Chondrocyte (in vitro differentiated cells): ENCODE results near the gene NKD1. TPM values are rescaled to one million over a fixed set of nuclear protein-coding genes. Genes with fewer than 3 reads are reported as not detected.

Experiments used
- DNase-seq: peaks from one replicate; pipeline ENCODE4 v3.0.0; 2021; ENCODE audit warnings: mixed read lengths, low spot score
- H3K27ac Mint-ChIP-seq: one replicate; pipeline ENCODE4 v1.8.0; 2021; ENCODE audit warnings: mild to moderate bottlenecking, moderate library complexity, mixed read lengths; ENCODE audit not compliant: unreplicated experiment
- H3K27me3 Mint-ChIP-seq: 2 replicates; pipeline ENCODE4 v1.8.0; 2021; ENCODE audit warnings: low read depth, mixed read lengths
- H3K36me3 Mint-ChIP-seq: 2 replicates; pipeline ENCODE4 v1.8.0; 2021; ENCODE audit warnings: low read depth, mixed read lengths
- H3K4me1 Mint-ChIP-seq: 2 replicates; pipeline ENCODE4 v1.8.0; 2021; ENCODE audit warnings: low read depth, mild to moderate bottlenecking, mixed read lengths
- H3K4me3 Mint-ChIP-seq: one replicate; pipeline ENCODE4 v1.8.0; 2021; ENCODE audit warnings: mild to moderate bottlenecking, moderate library complexity, mixed read lengths; ENCODE audit not compliant: unreplicated experiment
- H3K9me3 Mint-ChIP-seq: 2 replicates; pipeline ENCODE4 v1.8.0; 2021; ENCODE audit warnings: low read depth, mixed read lengths
- CTCF ChIP-seq: fragments of 200-600 bp; sonication (generic); IDR thresholded peaks from 2 replicates; pipeline ENCODE4 v1.5.0; 2021; ENCODE audit warnings: antibody characterized with exemption, mild to moderate bottlenecking, moderate library complexity
- total RNA-seq: library from RNA; stranded (reverse); gene quantifications from 3 replicates; pipeline ENCODE4 v1.2.1, GENCODE V29; 2021

NKD1 gene
- total RNA-seq, 1 donor from 2014 or later, result 8.0 TPM

- Mint-ChIP-seq H3K9me3 (no peaks in the 10 kb centered on the region), H3K27ac (no peak overlapping the region), H3K4me1 (peaks cover 20% of the 10 kb centered on the region), H3K27me3 (peaks cover 25% of the 10 kb centered on the region), H3K36me3 (peaks cover 4% of the 10 kb centered on the region), H3K4me3 (peak overlapping the region; percentile 62)
- no peak for DNase-seq
- no peak for TF ChIP-seq CTCF
Observed at GRCh38 chr16:50550035-50550434, 1.8 kb downstream of the NKD1 start.

GRCh38 chr16:50550866-50551641 lies 2.9 kb downstream of the NKD1 start:
- Mint-ChIP-seq H3K36me3 (peaks cover 4% of the 10 kb centered on the region), H3K4me1 (peaks cover 20% of the 10 kb centered on the region), H3K27me3 (peaks cover 15% of the 10 kb centered on the region), H3K27ac (no peak overlapping the region), H3K9me3 (no peaks in the 10 kb centered on the region), H3K4me3 (no peak overlapping the region)
- no peak for TF ChIP-seq CTCF
- no peak for DNase-seq

- no peak for TF ChIP-seq CTCF
- Mint-ChIP-seq H3K36me3 (peaks cover 5% of the 10 kb centered on the region), H3K27ac (no peak overlapping the region), H3K4me3 (no peak overlapping the region), H3K9me3 (peaks cover 3% of the 10 kb centered on the region), H3K4me1 (peaks cover 16% of the 10 kb centered on the region), H3K27me3 (peaks cover 12% of the 10 kb centered on the region)
- no peak for DNase-seq
Observed at GRCh38 chr16:50552476-50553101, 4.4 kb downstream of the NKD1 start.

- Mint-ChIP-seq H3K4me1 (peaks cover 16% of the 10 kb centered on the region), H3K9me3 (peaks cover 3% of the 10 kb centered on the region), H3K4me3 (no peak overlapping the region), H3K27ac (no peak overlapping the region), H3K27me3 (peaks cover 12% of the 10 kb centered on the region), H3K36me3 (peaks cover 5% of the 10 kb centered on the region)
- no peak for TF ChIP-seq CTCF
- DNase-seq, result no peak
Observed at GRCh38 chr16:50553182-50553710, 5.0 kb downstream of the NKD1 start.

- Mint-ChIP-seq H3K9me3 (peaks cover 3% of the 10 kb centered on the region), H3K4me3 (no peak overlapping the region), H3K27me3 (peaks cover 12% of the 10 kb centered on the region), H3K36me3 (peaks cover 5% of the 10 kb centered on the region), H3K4me1 (peaks cover 16% of the 10 kb centered on the region), H3K27ac (no peak overlapping the region)
- DNase-seq, result no peak
- no peak for TF ChIP-seq CTCF
Observed at GRCh38 chr16:50553731-50554360, 5.7 kb downstream of the NKD1 start.
